Neural cell (in vitro differentiated cells): ENCODE results near the gene REC8.
"Not testable (repeated sequence)": the region's sequence is repeated elsewhere in the genome, so short reads cannot be mapped to it uniquely, and the experiment has no call there.

Experiments used
- EP300 ChIP-seq: fragments of 450-650 bp; conservative IDR thresholded peaks from 2 replicates; pipeline ENCODE4 v1.6.1; 2014; ENCODE audit warnings: antibody characterized with exemption, mild to moderate bottlenecking, moderate library complexity; ENCODE audit not compliant: poor library complexity, severe bottlenecking
- EZH2 ChIP-seq: fragments of 200-600, 300-800 bp; shearing (Covaris generic), sonication (generic); IDR thresholded peaks from 2 replicates; pipeline ENCODE4 v1.6.1; 2014; ENCODE audit warnings: antibody characterized with exemption, low read length, borderline replicate concordance, mild to moderate bottlenecking; ENCODE audit not compliant: insufficient read depth, poor library complexity, severe bottlenecking
- POLR2AphosphoS5 ChIP-seq: IDR thresholded peaks from 2 replicates; pipeline ENCODE4 v1.6.1; 2012
- SMC3 ChIP-seq: fragments of 450-650 bp; conservative IDR thresholded peaks from 2 replicates; pipeline ENCODE4 v1.6.1; 2014; ENCODE audit warnings: antibody characterized with exemption, mild to moderate bottlenecking, moderate library complexity; ENCODE audit not compliant: poor library complexity
- TF ChIP-seq, protein P1 (sequence below): fragments of 450-650 bp; IDR thresholded peaks from 2 replicates; pipeline ENCODE4 v1.5.1; 2014; ENCODE audit warnings: antibody characterized with exemption, mild to moderate bottlenecking, moderate library complexity; ENCODE audit not compliant: poor library complexity, severe bottlenecking
- TF ChIP-seq, protein P2 (sequence below): IDR thresholded peaks from 2 replicates; pipeline ENCODE4 v1.6.1; 2012; ENCODE audit warnings: borderline replicate concordance

DNA sequence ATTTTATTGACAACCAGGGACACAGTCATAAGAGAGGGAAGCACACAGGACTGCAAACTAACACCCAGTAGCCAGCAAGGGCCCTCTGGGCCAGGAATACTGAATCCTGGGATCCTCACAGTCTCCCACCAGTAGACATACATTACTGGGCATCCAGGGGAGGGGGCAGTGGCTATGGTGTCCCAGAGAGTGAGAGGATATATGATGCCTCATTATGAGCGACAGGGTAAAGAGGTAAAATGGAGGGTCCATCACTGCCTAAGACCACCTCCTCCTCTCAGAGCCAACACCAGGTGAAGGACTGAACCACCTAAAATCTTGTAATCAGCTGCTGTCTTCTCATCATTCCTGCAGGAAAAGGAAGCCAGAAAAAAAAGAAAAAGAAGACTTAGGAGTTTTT, 45.0 kb downstream of the REC8 start:
- not testable (repeated sequence) for TF ChIP-seq EP300, EZH2, POLR2AphosphoS5, SMC3
- TF ChIP-seq, protein P1, sequence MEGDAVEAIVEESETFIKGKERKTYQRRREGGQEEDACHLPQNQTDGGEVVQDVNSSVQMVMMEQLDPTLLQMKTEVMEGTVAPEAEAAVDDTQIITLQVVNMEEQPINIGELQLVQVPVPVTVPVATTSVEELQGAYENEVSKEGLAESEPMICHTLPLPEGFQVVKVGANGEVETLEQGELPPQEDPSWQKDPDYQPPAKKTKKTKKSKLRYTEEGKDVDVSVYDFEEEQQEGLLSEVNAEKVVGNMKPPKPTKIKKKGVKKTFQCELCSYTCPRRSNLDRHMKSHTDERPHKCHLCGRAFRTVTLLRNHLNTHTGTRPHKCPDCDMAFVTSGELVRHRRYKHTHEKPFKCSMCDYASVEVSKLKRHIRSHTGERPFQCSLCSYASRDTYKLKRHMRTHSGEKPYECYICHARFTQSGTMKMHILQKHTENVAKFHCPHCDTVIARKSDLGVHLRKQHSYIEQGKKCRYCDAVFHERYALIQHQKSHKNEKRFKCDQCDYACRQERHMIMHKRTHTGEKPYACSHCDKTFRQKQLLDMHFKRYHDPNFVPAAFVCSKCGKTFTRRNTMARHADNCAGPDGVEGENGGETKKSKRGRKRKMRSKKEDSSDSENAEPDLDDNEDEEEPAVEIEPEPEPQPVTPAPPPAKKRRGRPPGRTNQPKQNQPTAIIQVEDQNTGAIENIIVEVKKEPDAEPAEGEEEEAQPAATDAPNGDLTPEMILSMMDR: not testable (repeated sequence)
- TF ChIP-seq, protein P2, sequence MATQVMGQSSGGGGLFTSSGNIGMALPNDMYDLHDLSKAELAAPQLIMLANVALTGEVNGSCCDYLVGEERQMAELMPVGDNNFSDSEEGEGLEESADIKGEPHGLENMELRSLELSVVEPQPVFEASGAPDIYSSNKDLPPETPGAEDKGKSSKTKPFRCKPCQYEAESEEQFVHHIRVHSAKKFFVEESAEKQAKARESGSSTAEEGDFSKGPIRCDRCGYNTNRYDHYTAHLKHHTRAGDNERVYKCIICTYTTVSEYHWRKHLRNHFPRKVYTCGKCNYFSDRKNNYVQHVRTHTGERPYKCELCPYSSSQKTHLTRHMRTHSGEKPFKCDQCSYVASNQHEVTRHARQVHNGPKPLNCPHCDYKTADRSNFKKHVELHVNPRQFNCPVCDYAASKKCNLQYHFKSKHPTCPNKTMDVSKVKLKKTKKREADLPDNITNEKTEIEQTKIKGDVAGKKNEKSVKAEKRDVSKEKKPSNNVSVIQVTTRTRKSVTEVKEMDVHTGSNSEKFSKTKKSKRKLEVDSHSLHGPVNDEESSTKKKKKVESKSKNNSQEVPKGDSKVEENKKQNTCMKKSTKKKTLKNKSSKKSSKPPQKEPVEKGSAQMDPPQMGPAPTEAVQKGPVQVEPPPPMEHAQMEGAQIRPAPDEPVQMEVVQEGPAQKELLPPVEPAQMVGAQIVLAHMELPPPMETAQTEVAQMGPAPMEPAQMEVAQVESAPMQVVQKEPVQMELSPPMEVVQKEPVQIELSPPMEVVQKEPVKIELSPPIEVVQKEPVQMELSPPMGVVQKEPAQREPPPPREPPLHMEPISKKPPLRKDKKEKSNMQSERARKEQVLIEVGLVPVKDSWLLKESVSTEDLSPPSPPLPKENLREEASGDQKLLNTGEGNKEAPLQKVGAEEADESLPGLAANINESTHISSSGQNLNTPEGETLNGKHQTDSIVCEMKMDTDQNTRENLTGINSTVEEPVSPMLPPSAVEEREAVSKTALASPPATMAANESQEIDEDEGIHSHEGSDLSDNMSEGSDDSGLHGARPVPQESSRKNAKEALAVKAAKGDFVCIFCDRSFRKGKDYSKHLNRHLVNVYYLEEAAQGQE: not testable (repeated sequence)
